B cell (primary cell): ENCODE measurements around the gene MIOX.

Experiments
- EZH2 ChIP-seq: IDR thresholded peaks from 2 replicates; pipeline ENCODE4 v1.6.1; 2012; ENCODE audit warnings: borderline replicate concordance, low read depth, mild to moderate bottlenecking, moderate library complexity, low read length; ENCODE audit not compliant: insufficient read depth, poor library complexity, severe bottlenecking
- TF ChIP-seq, protein P1 (sequence below): fragments of 200-600 bp; IDR thresholded peaks from one replicate; pipeline ENCODE4 v1.8.0; 2022; ENCODE audit warnings: antibody characterized with exemption, mild to moderate bottlenecking

DNA sequence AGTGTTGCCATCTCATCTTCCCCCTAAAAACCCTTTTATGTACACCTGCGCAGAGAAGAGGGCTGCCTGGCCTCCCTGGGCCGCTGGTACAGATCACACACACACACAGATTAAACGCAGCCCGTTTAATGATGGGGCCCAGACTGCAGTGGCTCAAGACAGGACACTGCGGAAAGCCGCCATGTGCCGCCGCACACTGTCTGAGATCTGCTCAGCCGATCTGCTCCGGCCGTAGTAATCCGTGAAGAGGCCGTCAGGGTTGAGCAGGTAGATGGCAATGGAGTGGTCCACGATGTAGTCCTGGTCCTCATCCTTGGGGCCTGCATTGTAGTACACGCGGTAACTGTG is 36.8 kb downstream of the MIOX start:
- TF ChIP-seq EZH2: no peak
- TF ChIP-seq, protein P1, sequence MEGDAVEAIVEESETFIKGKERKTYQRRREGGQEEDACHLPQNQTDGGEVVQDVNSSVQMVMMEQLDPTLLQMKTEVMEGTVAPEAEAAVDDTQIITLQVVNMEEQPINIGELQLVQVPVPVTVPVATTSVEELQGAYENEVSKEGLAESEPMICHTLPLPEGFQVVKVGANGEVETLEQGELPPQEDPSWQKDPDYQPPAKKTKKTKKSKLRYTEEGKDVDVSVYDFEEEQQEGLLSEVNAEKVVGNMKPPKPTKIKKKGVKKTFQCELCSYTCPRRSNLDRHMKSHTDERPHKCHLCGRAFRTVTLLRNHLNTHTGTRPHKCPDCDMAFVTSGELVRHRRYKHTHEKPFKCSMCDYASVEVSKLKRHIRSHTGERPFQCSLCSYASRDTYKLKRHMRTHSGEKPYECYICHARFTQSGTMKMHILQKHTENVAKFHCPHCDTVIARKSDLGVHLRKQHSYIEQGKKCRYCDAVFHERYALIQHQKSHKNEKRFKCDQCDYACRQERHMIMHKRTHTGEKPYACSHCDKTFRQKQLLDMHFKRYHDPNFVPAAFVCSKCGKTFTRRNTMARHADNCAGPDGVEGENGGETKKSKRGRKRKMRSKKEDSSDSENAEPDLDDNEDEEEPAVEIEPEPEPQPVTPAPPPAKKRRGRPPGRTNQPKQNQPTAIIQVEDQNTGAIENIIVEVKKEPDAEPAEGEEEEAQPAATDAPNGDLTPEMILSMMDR: no peak
